ENCODE data around the gene FMOD.

Gene FMOD

DNA sequence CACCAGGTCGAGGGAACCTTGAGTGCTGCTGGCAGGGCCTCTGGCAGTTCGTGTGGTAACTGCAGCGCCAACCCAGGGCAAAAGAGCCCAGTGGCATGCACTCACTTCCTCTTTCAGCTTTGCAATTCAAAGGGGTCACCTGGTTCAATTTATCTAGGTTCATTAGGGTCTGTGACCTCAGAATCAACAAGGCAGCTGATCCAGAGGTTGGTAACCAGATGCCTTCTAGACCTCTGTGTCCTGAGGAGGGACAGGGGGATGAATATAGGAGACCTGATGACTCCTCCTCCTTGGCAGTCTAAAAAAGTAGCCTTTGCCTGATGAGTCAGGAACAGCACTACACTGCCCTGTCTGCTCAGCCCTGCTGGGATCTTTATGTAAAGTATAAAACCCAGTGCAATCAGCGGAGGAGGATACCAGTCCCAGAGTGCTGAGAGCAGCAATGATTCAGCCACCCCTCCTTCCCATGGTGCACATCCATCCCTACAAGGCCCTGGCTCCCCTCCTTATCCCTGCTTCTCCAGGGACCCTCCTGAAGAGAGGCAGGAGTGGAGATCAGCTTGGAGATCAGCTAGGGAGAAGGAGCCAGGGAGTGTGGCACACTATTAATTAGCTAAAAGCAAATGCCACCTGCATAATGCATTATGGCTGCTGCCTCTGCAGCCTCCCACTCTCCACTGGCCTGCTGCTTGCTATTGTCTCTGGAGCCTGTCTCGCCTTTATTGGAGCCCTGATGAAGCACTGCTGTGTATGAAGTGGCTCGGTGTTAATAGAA lies 11.2 kb upstream of the FMOD start:
- DNase-seq (ENCODE audit: low spot score) = peak; percentile 69

DNA sequence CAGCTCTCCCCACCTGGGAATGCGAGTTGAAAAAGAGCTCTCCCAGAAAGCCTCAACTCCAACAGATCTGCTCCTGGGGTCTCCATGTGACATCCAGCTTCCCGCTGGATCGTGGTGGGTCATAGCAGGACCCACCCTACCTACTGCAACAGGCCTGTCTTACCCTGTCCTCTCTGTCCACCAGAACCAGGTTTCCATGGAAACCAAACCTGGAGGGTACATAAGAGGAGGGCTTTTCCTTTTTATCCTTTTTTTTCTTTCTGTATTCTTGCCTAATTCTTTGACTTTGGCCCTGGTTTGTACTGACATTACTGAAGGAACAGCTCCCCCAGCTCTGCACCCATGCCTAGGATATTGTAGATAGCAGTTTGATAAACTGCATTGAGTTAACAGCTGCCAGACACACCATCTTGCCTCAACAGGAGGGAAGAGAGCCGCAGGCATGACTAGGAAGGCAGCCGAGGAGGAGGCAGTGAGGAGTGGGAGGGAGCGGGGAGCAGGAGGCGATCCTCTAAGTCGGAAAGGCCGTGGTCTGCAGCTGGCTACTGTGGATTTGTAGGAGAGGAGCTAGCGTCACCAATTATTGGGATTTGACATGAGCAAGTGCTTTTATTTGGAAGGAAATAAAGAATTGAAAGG lies 9.7 kb upstream of the FMOD start:
- DNase-seq (ENCODE audit: low spot score) = no peak

DNA sequence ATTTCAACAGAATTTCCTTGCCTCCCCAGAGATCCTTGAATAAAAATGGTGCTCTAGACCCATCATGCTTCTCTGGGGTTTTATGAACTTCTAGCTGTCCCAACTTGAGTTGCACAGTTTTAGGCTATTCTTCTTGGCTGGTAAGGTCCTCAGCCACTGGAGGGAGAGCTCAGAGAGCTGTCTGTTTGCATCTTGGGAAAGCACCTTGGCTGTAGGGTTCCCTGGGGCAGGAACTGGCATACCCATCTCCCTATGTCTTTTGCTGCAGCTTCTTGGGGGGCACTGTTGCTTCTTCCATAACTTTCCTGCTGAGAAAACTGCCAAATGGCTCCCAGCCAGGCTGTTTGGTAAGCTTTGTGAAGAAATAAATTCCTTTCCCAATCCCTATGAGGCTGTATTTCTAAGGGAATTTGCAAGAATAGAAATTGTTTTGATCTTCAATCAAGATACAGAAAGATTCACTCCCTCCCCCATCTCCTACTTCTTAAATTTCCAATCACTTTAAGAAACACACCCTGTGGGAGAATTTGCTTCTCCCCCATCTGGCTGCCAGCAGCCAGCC lies 8.2 kb upstream of the FMOD start:
- DNase-seq (ENCODE audit: low spot score) = no peak

DNA sequence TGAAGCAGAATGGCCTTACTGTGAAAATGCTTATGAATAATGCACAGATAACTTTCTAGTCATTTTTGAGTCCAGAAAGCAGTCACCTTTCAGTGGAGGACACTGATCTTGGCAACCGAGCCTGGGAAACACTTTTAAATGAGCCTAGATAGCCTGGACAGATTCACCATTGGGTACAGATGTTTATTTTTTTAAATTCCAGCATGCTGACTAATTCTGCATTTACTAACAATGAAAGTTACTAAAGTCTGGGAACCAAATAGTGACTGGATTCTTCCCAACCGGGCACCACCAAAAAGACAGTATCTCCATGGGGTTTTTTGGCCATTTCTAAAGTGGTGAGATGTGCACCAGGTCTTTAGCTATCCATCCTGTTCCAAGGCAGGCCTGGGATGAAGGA lies 3.3 kb upstream of the FMOD start:
- DNase-seq (ENCODE audit: low spot score) = no peak

DNA sequence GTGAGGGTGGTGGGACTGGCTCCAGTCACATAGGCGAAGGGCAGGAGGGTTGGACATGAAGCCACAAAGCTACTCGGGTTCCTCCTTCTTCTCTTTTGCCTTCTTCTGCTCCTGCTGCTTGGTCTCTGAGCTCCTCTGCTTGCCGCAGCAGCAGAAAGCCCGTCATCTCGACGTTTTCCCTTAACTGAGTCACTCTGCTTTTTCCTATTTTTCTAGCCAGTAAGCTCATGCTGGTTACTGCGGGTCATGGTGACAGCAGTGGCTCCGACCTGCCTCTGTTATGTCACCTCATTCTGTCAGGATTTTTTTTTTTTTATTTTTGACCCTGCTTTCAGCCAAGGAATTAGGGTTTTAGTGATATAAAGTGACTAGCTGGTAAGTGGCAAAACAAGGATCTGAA lies 2.6 kb upstream of the FMOD start:
- DNase-seq (ENCODE audit: low spot score) = no peak

DNA sequence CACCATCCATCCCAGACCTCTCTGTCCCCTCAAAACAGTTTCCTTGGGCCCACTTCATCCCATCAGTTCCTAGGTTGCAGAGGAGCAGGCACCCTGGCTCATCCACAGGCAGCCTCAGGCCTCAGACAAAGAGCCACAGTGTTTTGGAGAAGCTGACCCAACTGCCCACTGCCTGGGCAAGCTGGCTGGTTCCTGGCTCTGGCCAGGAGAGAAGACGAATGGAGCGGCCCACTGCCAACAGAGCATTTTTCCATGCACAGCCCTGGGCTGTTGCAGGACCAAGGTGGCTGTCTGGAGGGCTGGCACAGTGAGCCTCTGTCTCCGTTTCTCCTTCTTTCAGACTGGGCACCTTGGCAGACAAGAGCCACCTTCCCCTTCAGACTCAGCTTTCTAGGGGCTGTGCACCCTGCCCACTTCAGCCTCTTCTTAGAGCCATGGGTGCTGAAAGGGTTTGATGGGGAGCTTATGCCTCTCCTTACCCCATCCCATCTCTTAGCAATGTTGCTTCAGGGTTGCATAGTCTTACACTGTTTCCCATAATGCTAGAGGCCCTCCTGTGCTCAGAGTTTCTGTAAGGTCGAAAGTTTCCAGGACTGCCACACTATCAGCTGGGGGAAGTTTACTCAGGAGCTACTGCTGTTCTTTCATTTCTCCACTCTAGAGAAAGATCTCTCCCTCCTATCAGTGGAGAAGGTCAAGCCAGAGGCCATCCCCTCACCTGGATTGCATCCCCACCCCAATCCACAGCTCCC lies 973 bp downstream of the FMOD start:
- no peak for DNase-seq (ENCODE audit: low spot score)

DNA sequence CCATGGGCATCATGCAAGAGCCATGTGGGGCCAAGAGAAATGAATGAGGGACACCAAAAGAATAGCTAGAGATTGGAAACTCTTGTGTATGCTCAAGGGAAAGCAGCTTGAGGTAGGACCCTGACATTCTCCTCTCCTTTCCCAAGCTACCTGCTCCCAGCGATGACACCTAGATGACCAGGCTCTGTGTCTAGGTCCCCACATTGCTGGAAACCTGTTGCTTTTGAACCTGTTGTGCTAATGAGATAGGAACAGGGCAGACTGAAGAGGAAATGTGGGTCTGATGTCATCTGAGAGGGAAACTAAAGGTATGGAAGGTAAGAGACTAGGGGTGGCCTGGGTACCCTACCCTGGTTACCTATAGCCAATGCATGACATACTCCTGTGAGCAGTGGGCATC lies 1.8 kb downstream of the FMOD start:
- DNase-seq (ENCODE audit: low spot score) = no peak

DNA sequence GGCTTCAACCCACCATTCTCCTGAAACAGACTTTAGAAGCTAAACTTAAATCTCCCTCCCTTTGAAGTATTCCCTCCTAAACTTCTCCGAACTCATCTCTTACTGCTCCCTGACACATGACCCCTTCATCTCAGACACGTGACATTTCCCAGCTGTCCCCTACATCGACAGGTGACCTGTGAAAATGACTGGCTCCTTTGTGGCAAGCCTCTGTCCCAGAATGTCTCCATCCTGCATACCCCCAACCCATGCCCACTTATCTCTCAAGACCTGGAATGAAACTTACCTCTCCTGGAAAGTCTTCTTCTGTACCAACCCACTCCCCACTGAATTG lies 4.2 kb downstream of the FMOD start:
- DNase-seq (ENCODE audit: low spot score) = no peak

DNA sequence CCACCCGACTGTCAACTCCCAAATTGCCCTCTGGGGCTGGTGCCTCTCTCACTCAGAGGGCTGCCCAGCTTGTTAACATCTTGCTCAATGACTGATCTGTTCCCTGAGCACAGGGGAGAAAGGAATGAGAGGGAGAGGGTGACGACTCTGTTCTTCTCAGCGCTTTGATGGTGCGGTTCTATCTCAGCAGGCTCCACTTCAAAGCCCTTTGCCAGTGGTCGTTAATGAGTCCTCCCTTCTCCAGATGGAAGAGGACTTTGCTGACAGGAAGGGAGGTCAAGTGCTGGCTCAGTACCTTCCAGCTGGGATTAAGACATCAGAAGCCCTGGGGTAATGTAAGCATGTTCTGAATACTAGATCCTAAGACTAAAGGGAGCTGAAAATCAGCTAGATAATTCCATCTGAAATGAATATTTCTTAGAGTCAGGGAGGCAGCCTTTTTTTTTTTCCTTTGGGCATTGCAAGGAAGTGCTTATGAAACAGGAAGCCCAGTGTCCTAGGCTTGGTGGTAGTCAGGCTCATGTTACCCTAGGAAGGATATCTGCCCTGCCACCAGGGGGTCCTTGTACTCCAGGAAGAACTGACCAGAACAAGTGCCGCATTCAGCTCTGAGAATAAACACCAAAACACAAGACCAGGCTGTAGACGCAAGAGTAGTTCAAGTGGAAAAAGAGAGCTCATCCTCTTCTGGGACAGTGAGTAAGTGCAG lies 4.7 kb downstream of the FMOD start:
- no peak for DNase-seq (ENCODE audit: low spot score)

DNA sequence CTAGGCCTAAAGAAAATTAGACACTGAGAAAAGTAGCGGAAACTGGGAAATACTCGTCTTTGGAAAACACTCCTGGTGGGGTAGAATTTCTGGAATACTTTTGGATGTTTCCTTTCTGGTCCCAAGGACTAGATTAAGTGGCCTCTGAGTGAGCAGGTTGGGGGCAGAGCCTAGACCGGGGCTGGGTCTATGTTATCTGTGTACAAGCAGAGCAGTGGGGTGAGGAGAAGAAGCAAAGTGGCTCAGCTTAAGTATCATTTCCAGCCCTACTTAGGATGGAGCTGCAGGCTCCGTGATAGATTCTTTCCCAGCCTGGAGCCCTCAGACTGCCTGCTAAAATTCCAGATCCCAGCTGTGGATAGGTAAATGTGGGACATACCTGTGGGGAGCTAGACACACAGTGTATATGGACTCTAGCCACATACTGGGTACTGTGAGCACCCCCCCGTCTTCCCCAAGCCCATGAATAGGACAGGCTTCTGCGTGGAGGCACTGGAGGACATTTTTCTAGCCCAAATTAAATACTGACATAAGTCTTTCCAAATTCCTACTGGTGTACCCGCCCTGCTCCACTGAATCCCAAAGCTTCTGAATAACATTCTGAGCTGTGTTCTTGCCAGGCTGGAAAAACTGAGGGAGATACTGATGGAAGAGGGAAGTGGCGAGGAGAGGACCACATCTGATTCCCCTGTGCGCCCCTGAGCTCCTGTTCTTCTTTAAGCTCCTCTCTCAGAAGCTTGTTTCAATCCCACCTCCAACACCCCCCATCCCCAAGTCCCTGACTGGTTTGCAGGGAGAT lies 6.8 kb downstream of the FMOD start:
- DNase-seq (ENCODE audit: low spot score) = no peak

DNA sequence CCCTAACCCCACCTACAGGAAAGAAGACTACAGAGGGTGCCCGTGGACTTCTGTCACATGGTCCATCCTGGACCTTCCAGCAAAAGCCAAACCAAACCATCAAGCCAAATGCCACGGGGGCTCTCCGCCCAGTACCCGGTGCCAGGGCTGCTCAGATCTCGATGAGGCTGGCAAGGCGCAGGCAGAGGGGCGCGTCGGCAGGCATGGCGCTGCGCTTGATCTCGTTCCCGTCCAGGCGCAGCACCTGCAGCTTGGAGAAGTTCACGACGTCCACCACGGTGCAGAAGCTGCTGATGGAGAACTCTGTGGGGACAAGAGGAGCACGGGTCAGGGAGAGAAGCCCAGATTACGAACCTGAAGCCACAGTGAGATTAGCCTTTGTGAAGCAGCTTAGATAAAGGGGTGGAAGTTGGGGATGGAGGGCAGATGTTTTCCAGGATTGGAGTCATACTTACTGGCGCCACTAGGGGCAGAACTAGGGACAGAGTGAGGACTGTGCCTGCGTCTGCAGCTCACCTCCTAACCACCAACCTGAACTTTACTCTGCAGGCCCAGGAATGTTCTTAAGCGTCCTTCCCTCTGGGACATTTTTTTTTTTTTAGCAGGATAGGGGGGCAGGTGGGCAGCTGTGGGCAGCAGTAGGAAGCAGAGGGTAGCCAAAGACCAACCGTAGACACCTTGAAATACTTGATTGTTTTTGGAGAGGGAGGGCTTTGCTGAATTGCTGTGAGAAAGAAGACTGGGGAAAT lies 8.6 kb downstream of the FMOD start:
- DNase-seq (ENCODE audit: low spot score) = peak; percentile 77

DNA sequence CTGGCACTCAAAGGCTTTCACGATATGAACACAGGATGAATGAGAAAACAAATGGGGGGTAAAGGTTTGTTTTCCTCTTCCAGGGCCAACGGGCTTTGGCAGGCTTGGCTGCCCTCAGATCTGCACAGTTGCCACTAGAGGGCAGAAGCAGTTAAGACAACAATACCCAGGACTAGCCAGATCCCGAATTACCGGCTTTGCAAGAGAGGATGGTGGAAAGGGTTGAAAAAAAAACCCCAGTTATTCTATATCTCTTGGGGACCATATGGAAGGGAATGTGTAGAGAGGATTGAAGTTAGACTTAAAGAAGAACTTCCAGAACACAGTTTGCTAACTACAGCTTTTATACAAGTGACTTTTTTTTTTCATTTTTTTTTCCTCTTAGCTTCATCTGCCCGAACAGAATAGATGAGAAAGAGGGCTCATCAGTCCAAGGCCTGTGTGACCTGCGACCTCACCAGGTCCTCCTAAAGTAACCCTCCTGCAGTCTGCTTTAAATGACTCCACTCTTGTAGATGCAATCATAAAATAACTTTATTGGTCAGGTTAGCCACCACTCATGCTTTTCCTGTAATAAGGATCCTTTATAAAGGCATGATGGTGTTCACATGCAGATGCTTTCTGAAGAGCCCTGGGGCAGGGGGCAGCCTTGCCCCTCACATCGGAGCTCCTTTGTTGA lies 10.7 kb downstream of the FMOD start:
- DNase-seq (ENCODE audit: low spot score) = peak; percentile 87

DNA sequence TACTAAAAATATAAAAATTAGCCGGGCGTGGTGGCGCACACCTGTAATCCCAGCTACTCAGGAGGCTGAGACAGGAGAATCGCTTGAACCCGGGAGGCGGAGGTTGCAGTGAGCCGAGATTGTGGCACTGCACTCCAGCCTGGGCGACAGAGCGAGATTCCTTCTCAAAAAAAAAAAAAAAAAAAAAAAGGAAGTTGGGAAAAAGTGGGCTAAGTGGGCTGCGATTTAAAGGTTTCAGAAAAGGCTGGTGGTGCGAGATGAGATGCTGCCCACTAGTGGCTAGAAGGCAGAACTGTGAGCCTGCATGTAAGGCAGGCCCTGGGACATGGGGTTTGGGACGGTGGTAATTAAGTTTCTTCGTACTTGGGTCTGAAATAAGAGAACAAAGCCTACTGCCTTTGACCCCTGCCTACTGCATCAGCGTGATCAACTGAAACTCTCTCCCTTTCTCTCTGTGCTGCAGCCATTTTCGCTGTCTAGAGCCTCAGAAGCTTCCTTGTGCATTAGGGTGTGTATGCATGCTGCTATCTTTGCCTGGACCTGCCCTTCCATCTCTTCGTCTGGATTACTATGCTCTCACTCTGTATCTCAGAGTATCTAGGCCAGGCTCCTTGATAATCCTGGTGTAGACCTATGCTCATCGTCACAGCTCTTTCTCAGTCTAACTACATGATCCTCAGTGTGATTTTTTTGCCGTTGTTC lies 12.4 kb downstream of the FMOD start:
- peak; percentile 83 for DNase-seq (ENCODE audit: low spot score)

DNA sequence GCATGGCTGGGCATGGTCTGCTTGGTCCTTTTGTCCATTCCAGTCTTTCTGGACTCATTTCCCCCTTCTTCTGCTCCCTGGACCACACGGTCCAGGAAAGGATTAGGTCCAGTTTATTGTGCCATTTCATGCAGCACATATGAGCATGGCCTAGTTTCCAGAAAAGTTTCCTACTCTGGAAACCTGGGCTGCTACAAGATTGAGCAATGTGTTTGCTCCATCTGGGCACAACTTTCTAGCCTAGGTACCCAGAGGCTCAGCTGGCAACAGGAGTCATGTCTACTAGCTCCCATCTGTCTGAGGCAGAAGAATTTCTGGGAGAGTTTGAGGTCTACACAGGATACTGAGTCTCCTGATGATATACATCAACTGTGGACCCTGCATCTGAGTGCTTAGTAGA lies 14.8 kb downstream of the FMOD start:
- no peak for DNase-seq (ENCODE audit: low spot score)

DNA sequence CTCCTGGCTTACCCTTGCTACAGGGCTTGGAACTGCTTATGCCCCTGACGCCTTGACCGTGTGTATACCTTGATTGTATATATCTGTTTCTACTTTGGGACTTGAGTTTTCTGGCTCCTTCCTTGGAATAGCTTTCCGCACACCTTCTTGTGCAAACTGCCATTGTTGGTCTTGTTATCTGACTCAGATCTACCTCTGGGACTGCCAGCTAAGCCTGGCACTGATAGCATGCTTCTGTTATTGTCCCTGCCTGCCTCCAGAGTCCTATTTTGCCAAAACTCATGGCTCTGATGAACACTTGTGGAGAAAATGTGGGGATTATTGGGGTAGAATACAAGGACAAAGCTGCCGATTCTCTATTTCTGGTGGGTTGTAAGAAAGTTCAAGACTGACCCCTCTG lies 15.4 kb downstream of the FMOD start:
- no peak for DNase-seq (ENCODE audit: low spot score)

DNA sequence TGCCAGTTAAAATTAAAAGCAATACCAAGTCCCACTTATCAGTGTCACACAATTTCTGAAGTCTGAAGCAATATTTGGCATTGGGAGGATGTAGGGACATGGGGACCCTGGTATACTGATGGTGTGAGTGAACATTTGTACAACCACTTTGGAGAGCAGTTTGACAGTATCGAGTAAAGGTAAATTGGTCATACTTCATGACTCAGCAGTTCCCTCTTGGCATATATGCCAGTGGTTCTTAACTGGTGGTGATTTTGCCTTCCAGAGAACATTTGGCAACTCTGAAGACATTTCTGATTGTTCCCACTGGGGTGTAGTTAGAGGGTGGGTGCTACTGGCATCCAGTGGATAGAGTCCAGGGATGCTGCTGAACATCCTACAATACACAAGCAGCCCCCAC lies 19.7 kb downstream of the FMOD start:
- no peak for DNase-seq (ENCODE audit: low spot score)

DNA sequence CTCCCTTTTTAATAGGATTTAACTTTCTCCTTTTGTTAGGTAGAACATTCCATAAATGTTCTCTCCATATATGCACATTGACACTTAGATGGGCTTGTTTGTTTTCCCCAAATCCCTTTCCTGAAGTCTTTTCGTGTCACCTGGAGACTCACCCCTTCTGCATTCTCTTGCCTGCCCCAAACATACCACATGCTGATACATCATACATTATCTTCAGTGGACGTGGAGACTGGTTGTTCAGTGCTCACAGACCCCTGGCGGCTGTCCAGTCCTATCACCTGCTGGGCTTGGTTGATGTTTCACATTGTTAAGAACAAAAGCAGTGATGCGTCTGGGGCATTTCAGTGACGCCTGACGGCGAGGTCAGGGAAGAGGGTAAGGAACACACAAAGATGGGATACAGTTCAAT lies 22.2 kb downstream of the FMOD start:
- DNase-seq (ENCODE audit: low spot score) = no peak

DNA sequence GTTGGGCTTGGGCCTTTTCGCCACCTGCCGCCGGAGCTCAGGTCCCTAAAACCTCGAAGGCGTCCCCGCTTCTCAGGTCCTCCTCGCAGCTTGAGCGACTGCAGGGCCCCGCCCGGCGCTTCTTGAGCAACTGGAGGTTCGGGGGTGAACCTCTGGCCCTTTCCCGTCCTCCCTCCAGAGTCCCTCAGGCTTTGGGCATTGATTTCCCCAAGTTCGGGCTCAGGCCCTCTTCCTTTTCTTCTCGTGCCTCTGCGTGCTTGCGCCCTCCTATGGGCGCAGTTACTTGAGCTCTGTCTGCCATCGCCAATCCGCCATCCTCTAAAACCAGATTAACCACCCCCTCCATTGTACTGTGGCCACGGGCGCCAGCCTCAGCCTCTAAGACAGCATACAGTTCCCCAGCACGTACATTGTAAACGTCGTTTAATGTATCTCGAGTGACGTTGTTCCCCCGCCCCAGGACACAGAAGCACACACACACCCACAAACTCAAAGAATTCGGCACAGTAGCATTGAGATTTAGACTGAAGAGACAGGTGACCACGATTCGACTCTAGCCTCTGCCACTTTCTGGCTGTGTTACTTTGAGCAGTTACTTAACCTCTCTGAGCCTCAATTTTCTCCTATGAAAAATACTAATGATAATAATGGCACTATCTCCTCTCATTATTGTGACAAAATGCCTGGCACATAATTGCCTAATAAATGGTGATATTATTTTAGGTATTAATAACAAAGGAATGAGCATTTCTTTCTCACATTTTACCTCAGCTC lies 23.1 kb downstream of the FMOD start:
- DNase-seq (ENCODE audit: low spot score) = peak; percentile 74
